Heart left ventricle (tissue), 16 donors: ENCODE data around the gene ADPRS. TPM values are rescaled to one million over a fixed set of nuclear protein-coding genes. Genes with fewer than 3 reads are reported as not detected.

ENCODE experiments used
- ATAC-seq, 4 donors: fragments of 200-7000 bp; cut with Tn5 transposase; one replicate each; pipeline ENCODE4 v1.9.1; 2020 to 2022; ENCODE audit warnings: moderate library complexity in 4 of 4, mild to moderate bottlenecking in 3 of 4, moderate number of reproducible peaks in 1 of 4
- DNase-seq, 5 donors: peaks; one replicate each; pipeline ENCODE4 v3.0.0-alpha.2; 2020
- H3K27ac ChIP-seq, 12 donors: fragments of 200-600 bp; sonication (generic) in 4 of 12; one replicate each; pipeline versions ENCODE4 v1.5.0 to v1.8.0; 2016 to 2022; ENCODE audit warnings: mild to moderate bottlenecking in 2 of 12
- H3K27me3 ChIP-seq, 9 donors: fragments of 200-600 bp; sonication (generic) in 2 of 9; one replicate each; pipeline versions ENCODE4 v1.5.1 to v1.8.0; 2016 to 2022; ENCODE audit warnings: mild to moderate bottlenecking in 3 of 9
- H3K36me3 ChIP-seq, 9 donors: fragments of 200-600 bp; sonication (generic) in 2 of 9; one replicate each; pipeline versions ENCODE4 v1.5.0 to v1.8.0; 2018 to 2022; ENCODE audit warnings: mild to moderate bottlenecking in 2 of 9
- H3K4me1 ChIP-seq, 12 donors: fragments of 200-600 bp; sonication (generic) in 4 of 12; one replicate each; pipeline versions ENCODE4 v1.5.0 to v1.8.0; 2016 to 2022; ENCODE audit warnings: mild to moderate bottlenecking in 3 of 12
- H3K4me3 ChIP-seq, 12 donors: fragments of 200-600 bp; sonication (generic) in 4 of 12; one replicate each; pipeline versions ENCODE4 v1.5.0 to v1.8.0; 2017 to 2022; ENCODE audit warnings: mild to moderate bottlenecking in 9 of 12, moderate library complexity in 4 of 12
- H3K9me3 ChIP-seq, 12 donors: fragments of 200-600 bp; sonication (generic) in 4 of 12; one replicate each; pipeline versions ENCODE4 v1.5.0 to v1.8.0; 2016 to 2022; ENCODE audit warnings: mild to moderate bottlenecking in 1 of 12
- CTCF ChIP-seq, 12 donors: fragments of 200-600 bp; sonication (generic) in 4 of 12; IDR thresholded peaks; one replicate each; pipeline versions ENCODE4 v1.5.0 to v1.8.0; 2018 to 2022; ENCODE audit warnings: antibody characterized with exemption in 12 of 12, mild to moderate bottlenecking in 5 of 12
- POLR2A ChIP-seq, 2 donors: fragments of 450-650 bp; IDR thresholded peaks; one replicate each; pipeline ENCODE4 v1.6.1; 2017; ENCODE audit warnings: antibody characterized with exemption in 2 of 2, mild to moderate bottlenecking in 2 of 2, moderate library complexity in 2 of 2
- WGBS, 4 donors: extraction: QIAGEN DNeasy Blood & Tissue Kit in 2 of 4; methylation state at CpG; one replicate each; pipeline versions ENCODE4 v1.1.5 to v1.1.7; 2013 to 2018; 5-methylcytosine and 5-hydroxymethylcytosine counted together
- intact Hi-C, 10 donors: fragments of 100-400 bp; cut with DNase I; formaldehyde crosslinking; loops; one replicate each; pipeline versions ENCODE4 v1.11.1 to v1.14.2; 2022
- polyA plus RNA-seq, 2 donors: library from polyadenylated mRNA; stranded (reverse); fragments of 200-250 nt; gene quantifications; one replicate each; pipeline ENCODE4 v1.2.3, GENCODE V29; 2013
- total RNA-seq, 9 donors: library from RNA; depleted of rRNA in 2 of 9; stranded (reverse); fragments of >200 nt in 2 of 9; fragmentation: NEBNext Ultra II Directional in 3 of 9; extraction: Animal tissue kit (Norgen Biotek cat#: 25700) in 3 of 9; gene quantifications; one replicate each; pipeline versions ENCODE4 v1.1.0 to v1.2.4, GENCODE V29; 2016 to 2023
- donor health status: ischemic (EF 13 %, LVEDD 7.1; RV severe dilation, severe dysfunction).
- donor health status: healthy with polysubstance abuse.
- donor health status: DM: no; HTN: yes; CAD: no.
- donor health status: DM: no; HTN: no; CAD: no.
- donor health status: ischemic (EF 25% LVEDD 6.9; RV normal size, moderate dysfunction).
- donor health status: ischemic (EF 25% LVEDD 5.7; RV mildly dilated, moderate dysfunction).
- donor health status: healthy.
- donor health status: DM: yes; HTN: yes; CAD: no.
- donor health status: ischemic (EF 35%, LVEDD 5.7; RV mildly dilated, moderate dysfunction).
- donor health status: nonischemic (EF 11% LVEDD 7.7; RV severe dilation, severe dysfunction).
- donor health status: DM: yes; HTN: yes; CAD: no.
- donor health status: PGD.
- donor health status: ischemic (EF 29% LVEDD 5.4; RV normal size, mild dysfunction).
- donor health status: nonischemic (EF 23%, LVEDD 6.1; RV moderate dilation, normal function).

Gene ADPRS
- total and polyA plus RNA-seq, 11 donors, result 11.3 to 49.0 (median 18.2) TPM

GRCh38 chr1:36085126-36085525 is 3.6 kb upstream of the ADPRS start:
- intact Hi-C loops, result loop anchor here in 3 of 10 donors (5.0 to 10.0 kb wide), 3 partner anchors 200 to 230 kb away; partner anchors contain the start of gene AGO1 (in 1 of the 3)
- 86 to 90% (median 88%) methylated on average over 7 to 9 of the region's 9 CpGs for WGBS, 4 donors

GRCh38 chr1:36085686-36086526 is 2.8 kb upstream of the ADPRS start:
- WGBS, 4 donors, result 92 to 93% (median 92%) methylated on average over 29 of the region's 29 CpGs
- peaks cover 0 to 36% (median 20%) of the 10 kb centered on the region in 12 donors for H3K4me1 ChIP-seq
- DNase-seq (no peak), ATAC-seq (no peak)
- no peak overlapping the region for H3K4me3 ChIP-seq
- intact Hi-C loops, result loop anchor here in 3 of 10 donors (5.0 to 10.0 kb wide), 3 partner anchors 201 to 231 kb away; partner anchors contain the start of gene AGO1 (in 1 of the 3)
- H3K9me3 ChIP-seq, result no peaks in the 10 kb centered on the region
- peaks cover 0 to 4% (median under 1%) of the 10 kb centered on the region in 9 donors for H3K36me3 ChIP-seq
- TF ChIP-seq CTCF (IDR thresholded peaks at IDR 0.05), result no peak
- TF ChIP-seq POLR2A (IDR thresholded peaks at IDR 0.05), result no peak
- H3K27ac ChIP-seq, result no peak overlapping the region
- H3K27me3 ChIP-seq, result peaks cover 0 to 26% (median 5%) of the 10 kb centered on the region in 9 donors

More at GRCh38 chr1:36085126-36085525, 3.6 kb upstream of the ADPRS start:
- peaks cover 0 to 30% (median 17%) of the 10 kb centered on the region in 12 donors for H3K4me1 ChIP-seq
- H3K36me3 ChIP-seq, result no peaks in the 10 kb centered on the region
- TF ChIP-seq POLR2A (IDR thresholded peaks at IDR 0.05) (no peak), CTCF (IDR thresholded peaks at IDR 0.05) (no peak)
- ATAC-seq, result no peak
- H3K9me3 ChIP-seq, result no peaks in the 10 kb centered on the region
- H3K27ac ChIP-seq, result no peak overlapping the region
- H3K27me3 ChIP-seq, result peaks cover 0 to 26% (median 5%) of the 10 kb centered on the region in 9 donors
- DNase-seq, result no peak
- H3K4me3 ChIP-seq, result no peak overlapping the region

- no peaks in the 10 kb centered on the region for H3K9me3 ChIP-seq
Measured at GRCh38 chr1:36086529-36087232, 2.0 kb upstream of the ADPRS start.

More at GRCh38 chr1:36086529-36087232, 2.0 kb upstream of the ADPRS start:
- intact Hi-C loops, result loop anchor here in 3 of 10 donors (5.0 to 10.0 kb wide), 3 partner anchors 202 to 232 kb away; partner anchors contain the start of gene AGO1 (in 1 of the 3)
- H3K4me3 ChIP-seq, result no peak overlapping the region
- TF ChIP-seq CTCF (IDR thresholded peaks at IDR 0.05) (no peak), POLR2A (IDR thresholded peaks at IDR 0.05) (no peak)
- DNase-seq (no peak), ATAC-seq (no peak)
- H3K27ac ChIP-seq, result no peak overlapping the region
- peaks cover 0 to 39% (median 20%) of the 10 kb centered on the region in 12 donors for H3K4me1 ChIP-seq
- peaks cover 0 to 11% (median 8%) of the 10 kb centered on the region in 9 donors for H3K36me3 ChIP-seq
- H3K27me3 ChIP-seq, result peaks cover 0 to 26% (median 5%) of the 10 kb centered on the region in 9 donors
- WGBS, 4 donors, result 76 to 85% (median 78%) methylated on average over 11 to 12 of the region's 12 CpGs
